CD4-positive, alpha-beta T cell treated with Interleukin-2 at 100 ng/mL for 4 hours (primary cell): ENCODE data around the gene PHLDB1.
"Not testable (repeated sequence)": the region's sequence is repeated elsewhere in the genome, so short reads cannot be mapped to it uniquely, and the experiment has no call there.

Source experiments
- DNase-seq: peaks from one replicate; pipeline ENCODE4 v3.0.0-alpha.2; 2020; ENCODE audit warnings: low spot score

PHLDB1 gene

DNA sequence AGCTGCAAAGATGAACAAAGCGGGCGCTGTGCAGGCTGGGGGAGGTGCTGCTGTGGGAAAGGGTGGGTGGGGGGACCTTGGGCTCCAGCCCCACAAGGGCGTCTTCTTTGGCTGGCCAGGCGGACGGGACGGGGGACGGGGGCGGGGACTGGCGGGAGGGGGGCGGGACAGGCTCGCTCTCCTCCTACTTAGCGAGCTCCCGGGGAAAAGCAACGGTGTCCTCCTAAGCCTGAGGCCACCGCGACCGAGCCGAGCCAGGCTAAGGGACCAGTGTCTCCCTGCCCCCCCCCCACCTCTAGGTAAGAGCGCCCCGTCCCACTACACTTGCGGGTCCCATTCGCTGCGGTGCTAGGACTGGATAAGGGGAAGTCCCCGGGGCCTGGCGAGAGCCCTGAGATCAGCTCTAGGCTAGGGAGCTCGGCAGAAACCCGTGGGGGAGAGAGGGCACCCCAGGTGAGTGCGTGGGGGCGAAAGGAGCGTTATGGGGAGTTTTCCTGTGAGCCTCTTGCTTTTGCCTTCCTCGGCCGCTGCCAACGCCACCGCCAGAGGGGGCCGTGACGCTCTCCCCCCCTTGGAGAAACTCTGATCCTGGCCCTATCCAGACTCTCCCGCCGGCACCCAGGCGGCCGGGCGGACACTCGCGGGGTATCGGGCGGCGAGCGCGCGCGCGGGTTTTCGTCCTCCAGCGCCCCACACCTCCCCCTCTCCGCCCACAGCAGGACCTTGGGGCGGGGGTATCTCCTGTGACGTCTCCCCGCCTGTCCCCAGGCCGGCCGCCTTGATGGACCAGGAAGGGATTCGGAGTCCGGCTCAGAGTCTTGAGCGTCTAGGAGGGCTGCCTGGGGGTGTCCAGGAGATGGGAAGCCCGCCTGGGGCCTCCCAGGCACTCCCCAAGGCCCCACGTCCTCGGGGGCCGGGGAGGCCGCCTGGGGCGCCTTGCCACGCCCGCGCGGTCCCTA, at the start of gene PHLDB1:
Gene PHLDB1, plus strand, starts transcription at position 215 of the 959 bp plus-strand sequence. CDS start 6,222 bp downstream, outside the sequence.
- DNase-seq = peak; percentile 24

DNA sequence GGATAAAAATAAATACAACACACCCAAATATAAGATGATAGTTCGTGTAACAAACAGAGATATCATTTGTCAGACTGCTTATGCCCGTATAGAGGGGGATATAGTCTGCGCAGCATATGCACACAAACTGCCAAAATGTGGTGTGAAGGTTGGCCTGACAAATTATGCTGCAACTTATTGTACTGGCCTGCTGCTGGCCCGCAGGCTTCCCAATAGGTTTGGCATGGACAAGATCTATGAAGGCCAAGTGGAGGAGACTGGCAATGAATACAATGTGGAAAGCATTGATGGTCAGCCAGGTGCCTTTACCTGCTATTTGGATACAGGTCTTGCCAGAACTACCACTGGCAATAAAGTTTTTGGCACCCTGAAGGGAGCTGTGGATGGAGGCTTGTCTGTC, 46.6 kb upstream of the PHLDB1 start:
- DNase-seq = no peak

DNA sequence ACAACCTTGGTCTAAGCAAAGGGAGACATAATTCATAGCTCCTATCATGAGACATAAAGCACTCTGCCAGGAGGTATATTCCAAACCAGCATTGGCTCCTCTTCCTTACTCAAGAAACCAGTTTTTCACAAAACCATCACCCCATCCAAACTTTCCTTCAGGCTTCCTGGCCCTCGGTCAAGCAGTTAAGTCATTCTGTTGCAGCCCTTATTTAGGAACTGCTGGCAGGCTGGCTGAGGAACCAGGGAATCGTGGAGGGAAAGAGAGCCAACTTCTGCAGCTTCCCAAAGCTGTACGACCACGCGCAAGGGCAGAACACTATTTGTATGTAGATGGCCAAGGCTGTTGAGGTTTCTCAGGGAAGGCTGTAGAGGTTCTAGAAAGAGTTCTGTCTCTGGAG, 42.4 kb upstream of the PHLDB1 start:
- DNase-seq = no peak

DNA sequence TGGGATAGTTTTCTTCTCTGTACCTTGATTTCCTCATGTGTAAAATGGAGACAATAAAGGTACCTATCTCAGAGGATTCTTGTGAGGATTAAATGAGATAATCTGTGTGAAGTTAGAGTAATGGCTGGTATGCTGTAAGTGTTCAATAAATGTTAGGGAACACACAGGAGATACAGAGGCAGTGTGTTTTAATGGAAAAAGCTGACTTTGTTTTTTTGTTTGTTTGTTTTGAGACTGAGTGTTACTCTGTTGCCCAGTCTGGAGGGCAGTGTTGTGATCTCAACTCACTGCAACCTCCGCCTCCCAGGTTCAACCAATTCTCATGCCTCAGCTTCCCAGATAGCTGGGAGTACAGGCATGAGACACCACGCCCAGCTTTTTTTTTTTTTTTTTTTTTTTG, 37.7 kb upstream of the PHLDB1 start:
- DNase-seq = no peak

DNA sequence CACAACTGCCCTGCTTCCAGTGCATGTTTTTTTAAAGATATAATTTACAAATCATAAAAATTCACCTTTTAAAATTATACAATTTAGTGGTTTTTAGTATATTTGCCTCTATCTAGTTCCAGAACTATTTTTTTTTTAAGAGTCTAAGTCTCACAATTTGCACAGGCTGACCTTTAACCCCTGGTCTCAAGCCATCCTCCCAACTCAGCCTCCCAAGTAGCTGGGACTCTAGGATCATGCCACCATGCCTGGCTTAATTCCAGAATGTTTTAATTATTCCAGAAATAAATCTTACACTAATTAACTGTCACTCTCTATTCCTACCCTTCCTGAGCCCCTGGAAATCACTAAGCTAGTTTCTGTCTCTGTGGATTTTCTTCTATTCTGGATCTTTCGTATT, 36.6 kb upstream of the PHLDB1 start:
- DNase-seq = no peak

DNA sequence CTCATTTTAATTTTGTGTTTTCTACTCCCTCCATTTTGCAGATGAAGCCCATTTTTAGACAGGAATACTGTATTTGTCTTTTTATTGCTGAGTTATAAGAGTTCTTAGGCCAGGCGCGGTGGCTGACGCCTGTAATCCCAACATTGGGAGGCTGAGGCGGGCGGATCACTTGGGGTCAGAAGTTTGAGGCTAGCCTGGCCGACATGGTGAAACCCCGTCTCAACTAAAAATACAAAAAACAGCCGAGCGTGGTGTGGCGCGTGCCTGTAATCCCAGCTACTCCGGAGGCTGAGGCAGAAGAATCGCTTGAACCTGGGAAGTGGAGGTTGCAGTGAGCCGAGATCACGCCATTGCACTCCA, 35.7 kb upstream of the PHLDB1 start:
- not testable (repeated sequence) for DNase-seq

DNA sequence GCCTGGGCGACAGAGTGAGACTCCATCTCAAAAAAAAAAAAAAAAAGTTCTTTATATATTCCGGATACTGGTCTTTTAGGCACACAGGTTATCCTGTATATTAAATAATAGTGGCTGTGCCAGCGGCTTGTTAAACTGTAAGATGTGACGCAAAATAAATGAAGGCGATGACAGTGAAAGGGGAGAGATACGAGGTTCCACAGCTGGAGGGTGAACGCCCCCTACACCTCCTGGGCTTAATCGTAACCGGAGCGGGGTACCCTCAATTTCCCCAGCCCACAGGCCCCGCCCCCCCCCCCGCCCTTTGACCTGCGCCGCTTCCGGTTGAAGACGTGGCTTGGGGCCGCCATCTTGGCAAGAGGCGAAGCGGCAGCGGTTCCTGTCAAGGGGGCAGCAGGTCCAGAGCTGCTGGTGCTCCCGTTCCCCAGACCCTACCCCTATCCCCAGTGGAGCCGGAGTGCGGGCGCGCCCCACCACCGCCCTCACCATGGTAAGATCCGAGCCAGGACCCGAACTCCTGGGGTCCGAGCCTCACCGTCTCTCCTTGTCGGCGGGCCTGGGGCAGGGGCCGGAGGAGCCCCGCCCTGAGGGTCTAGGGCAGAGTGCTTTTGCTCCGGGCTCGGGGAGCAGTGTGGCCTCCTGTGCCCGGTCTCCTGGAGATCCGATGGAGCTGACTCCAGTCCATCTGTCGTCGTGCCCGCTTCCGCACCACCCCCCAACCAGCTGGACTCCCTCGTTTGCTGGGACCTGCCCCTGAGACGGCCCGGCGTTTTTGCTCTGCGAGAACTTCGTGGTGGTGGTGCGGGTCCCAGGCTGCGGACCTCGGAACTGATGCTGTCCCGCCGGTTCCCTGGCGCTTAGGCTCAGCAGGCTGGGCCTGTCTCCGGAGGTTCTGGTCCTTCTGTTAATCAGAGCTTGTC, 35.1 kb upstream of the PHLDB1 start, which contains the start of gene ARCN1:
Gene ARCN1, plus strand, starts transcription at position 349 of the 920 bp plus-strand sequence. Its CDS starts 139 bp downstream, at position 488.
- peak; percentile 77 for DNase-seq

DNA sequence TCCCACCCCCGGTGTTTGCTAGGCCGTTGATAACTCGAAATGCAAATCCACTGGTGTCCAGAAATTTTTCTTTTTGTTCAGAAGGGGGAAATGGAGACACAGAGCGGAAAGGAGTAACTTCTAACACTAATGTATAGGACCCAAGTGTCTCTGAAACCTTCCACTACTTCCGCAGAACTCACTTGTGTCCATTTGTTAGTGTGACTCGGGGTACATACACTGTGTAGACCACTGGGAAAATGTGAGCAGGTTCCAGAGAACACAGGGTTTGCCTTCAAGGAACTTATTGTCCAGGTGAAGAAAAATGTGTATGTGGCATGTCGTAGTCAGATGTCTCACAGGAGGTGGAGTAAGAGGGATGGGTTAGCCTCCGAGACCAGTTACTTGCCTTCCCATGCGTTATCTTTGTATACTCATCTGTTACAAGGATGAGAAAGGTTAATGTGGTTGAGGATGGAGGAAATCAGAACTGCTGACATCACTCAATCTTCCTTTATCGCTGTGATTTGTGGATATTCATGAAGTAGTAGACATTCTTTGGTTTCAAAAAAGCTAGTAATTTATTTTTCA, 34.3 kb upstream of the PHLDB1 start:
- peak; percentile 56 for DNase-seq

DNA sequence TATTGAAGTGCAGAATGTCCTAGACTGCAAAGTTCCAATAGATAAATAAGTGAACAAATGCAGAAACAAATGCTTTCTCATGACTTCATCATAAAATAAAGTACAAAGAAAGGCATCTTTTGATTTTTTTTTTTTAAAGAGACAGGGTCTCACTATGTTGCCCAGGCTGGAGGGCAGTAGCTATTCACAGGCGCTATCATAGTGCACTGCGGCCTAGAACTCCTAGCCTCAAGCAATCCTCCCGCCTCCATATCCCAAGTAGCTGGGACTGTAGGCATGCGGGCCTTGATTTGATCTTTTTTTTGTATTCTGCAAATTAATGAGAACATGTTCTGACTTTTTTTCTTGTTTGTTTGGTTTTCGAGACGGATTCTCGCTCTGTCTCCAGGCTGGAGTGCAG, 32.8 kb upstream of the PHLDB1 start:
- DNase-seq = no peak

DNA sequence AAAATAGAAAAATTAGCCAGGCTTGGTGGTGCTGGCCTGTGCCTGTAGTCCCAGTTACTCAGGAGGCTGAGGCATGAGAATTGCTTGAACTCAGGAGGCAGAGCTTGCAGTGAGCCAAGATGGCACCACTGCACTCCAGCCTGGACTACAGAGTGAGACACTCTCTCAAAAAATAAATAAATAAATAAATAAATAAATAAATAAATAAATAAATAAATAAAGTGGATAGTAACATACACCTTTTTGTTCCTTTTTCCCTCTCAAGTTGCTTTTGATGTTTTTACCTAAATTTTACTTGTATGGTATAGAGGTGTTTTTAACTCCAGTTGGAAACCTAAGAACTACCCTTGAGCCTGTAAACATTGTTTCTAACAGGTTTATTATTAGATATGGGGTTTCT, 29.4 kb upstream of the PHLDB1 start:
- DNase-seq = not testable (repeated sequence)

DNA sequence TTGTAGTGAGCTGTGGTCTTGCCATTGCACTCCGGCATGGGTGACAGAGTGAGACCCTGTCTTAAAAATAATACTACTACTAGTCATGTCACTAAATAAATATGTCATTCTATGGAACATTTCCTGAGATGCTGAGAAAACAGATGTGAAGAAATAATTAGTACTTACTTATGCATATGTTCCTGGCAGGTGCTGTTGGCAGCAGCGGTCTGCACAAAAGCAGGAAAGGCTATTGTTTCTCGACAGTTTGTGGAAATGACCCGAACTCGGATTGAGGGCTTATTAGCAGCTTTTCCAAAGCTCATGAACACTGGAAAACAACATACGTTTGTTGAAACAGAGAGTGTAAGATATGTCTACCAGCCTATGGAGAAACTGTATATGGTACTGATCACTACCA, 26.4 kb upstream of the PHLDB1 start:
- DNase-seq = no peak

DNA sequence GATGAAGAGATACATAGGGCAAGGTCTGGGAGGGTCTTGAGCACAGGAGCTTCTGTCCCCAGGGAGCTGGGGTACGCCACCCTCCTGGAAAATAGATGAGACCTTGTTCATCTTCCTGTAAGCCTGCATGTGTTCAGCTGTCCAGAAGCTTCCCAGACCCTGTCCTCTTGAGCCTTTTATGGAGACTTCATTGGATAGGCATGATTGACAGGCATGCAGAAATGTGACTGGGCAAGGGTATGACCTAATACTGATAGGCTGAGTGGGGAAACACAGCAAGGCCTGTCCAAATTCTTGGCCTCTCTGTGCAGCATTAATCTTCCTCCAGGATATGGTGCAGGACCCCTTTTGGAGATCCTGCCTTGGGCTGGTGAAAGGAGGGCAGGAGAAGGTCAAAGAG, 19.5 kb upstream of the PHLDB1 start:
- DNase-seq = no peak

DNA sequence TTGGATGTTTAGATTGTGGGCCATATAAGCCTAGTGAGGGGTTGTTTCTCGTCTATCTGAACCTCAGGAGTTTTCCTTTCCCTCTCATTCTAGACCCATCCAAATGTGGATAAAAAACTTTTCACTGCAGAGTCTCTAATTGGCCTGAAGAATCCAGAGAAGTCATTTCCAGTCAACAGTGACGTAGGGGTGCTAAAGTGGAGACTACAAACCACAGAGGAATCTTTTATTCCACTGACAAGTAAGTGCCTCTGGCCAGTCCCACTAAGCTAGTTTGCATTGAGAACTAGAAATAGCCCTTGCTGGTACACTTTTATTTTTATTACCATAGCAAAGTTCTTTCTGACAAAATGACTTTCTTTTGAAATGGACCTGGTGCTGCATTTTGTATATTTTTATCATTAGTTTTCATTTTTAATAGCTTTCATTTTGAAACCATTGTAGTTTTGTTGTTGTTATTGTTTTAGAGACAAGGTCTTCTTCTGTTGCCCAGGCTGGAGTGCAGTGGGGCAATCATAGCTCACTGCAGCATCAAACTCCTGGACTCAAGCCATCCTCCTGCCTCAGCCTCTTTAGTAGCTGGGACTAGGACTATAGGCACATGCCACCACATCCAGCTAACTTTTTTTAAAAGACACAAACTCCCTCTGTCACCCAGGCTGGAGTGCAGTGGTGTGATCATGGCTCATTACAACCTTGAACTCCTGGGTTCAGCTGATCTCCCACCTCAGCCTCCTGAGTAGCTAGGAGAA, 14.6 kb upstream of the PHLDB1 start:
- no peak for DNase-seq

DNA sequence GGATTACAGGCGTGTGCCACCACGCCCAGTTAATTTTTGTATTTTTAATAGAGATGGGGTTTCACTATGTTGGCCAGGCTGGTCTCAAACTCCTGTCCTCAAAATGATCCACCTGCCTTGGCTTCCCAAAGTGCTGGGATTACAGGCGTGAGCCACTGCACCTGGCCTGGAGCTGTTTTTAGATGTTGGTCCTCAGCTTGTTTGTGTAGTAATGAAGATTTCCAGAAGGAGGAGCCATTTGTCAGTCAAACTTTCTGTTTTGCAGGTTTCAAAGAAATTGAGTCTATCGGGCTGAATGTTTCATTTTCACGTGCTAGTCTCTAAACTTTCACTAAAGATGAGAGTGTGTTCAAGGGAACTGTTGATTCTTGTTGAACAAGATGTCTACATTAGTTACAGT, 12.4 kb upstream of the PHLDB1 start:
- DNase-seq = peak; percentile 74

DNA sequence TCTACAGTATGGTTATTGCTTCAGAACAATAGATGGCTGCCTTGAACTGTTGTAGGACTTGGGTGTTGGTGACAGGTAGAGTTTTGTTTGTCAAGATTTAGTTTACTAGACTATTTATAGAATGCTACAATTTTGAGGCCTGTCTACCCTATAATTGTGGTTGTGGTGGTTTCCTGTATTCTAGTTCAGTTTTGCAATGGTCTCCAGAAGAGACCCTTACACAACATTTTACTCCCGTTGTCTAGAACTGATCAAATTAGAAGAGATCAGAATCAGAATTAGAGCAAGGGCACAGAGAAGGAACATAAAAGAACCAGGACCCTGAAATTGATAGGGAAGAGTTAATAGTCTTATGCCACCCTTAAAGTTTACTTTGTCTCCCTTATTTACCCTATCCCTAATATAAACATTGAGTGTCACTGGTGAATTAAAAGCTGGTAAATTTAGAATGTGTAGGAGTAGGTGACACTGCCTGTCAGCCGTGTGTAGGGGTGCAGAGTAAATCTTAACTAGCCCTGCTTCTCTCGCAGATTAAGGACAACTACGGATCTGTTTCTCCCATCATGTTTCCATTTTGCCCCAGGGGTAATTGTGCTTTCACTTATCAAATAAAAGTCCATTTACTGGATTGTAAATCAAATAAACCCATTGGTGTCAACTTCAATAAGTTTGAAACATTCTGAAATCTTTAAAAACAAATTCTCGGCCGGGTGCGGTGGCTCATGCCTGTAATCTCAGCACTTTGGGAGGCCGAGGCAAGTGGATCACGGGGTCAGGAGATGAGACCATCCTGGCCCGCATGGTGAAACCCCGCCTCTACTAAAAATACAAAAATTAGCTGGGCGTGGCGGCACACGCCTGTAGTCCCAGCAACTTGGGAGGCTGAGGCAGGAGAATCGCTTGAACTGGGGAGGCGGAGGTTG, 10.9 kb upstream of the PHLDB1 start:
- DNase-seq = no peak

DNA sequence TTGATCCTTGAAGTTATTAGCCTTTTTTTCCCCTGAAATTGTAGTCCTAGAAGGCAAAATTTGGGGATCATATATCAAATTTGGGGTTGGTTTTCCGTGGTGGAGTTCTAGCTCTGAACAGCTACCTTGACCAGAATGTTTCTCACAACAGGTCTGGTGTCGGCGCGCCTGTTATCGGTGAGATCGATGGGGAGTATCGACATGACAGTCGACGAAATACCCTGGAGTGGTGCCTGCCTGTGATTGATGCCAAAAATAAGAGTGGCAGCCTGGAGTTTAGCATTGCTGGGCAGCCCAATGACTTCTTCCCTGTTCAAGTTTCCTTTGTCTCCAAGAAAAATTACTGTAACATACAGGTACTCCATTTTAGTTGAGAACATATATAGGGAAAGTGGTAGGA, 9.9 kb upstream of the PHLDB1 start:
- DNase-seq = no peak

DNA sequence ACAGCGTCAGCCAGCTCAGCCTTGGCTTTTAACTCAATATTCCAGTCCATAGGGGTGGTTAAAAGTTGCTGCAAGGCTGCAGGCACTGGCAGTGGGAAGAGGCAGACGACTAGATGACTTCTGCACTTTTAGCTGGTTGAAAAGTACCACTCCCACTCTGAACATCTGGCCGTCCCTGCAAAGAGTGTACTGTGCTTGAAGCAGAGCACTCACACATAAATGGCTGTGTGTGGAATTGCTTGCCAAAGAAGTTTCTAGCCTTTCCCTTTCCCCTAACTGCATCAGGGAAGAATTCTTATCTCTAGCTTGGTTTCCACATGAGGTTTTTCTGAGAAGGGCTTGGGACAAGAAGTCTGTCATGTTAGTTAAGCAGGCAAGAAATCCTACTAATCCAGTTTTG, 5.1 kb upstream of the PHLDB1 start:
- no peak for DNase-seq

DNA sequence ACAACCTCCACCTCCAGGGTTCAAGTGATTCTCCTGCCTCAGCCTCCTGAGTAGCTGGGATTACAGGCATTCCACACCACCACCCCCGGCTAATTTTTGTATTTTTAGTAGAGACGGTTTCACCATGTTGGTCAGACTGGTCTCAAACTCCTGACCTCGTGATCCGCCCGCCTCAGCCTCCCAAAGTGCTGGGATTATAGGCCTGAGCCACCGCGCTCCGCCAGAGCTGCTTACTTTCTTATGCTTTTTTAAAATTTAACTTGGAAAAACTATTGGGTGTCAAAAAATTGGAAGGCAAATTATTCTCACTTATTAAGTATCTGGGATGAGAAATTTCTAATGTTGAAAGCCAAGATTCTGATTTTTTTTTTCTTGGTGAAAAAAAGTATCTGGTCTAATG, 3.7 kb upstream of the PHLDB1 start:
- DNase-seq = not testable (repeated sequence)

DNA sequence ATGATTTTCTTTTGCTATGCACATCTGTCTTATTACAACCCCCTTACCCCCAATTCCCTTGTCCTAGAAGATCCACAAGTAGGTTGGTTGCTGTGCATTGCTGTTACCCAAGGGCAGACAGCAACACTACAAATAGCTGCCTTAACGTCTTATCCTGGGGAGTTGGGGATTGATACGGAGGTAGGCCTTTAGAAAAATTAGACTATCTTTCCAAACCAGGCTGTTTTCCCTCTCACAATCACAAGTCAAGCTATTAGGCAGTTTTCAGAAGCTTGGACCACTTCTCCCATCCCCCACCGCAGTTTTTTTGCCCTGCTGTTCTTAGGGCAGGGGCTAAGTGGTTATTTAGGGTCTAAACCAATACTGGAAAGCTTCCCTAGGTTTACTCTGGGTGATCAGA, 2.8 kb upstream of the PHLDB1 start:
- DNase-seq = no peak

DNA sequence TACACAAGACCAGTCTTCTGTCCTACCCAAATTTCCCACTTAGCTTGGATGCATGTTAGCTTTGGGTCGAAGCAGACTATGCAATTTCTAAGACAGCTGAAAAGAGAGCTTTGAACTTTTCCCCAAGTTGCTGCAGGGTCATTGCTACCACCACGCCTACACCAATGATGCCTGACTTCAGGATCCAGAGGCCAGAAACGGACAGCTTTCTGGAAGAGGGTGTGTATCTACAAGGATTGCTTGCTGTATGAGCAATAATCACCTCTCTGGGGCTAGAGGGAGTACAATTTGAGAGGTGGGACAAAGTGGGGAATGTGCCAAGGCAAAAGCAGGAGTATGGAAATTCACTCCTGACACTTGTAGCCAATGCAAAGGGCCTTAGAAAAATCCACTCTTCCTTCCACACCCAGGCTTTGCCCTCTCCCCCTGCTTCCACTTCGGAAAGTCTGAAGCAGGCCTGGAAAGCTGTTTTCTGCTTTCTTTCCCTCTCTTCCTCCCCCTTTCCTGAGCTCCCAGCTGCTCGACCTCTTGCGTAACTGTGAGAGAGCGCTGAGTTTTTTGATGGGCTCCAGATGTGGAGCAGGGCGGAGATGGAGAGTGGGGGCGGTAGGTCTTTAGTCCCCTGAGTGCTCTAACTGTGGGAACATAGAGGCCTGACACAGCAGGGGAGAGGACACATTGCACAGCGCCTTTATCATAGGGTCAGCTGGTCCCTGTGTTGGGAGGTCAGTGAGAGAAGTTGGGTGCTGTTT, 2.1 kb upstream of the PHLDB1 start:
- no peak for DNase-seq
